HG03575 (cell line): Measurements from ENCODE around the gene ZCCHC9.
"Not testable (repeated sequence)": the region's sequence is repeated elsewhere in the genome, so short reads cannot be mapped to it uniquely, and the experiment has no call there.

Source experiments
- ATAC-seq: cut with Tn5 transposase; IDR thresholded peaks from one replicate; pipeline ENCODE4 v1.9.1; 2021; ENCODE audit not compliant: unreplicated experiment, insufficient number of reproducible peaks, low FRiP score; ENCODE audit errors: extremely low read depth

ZCCHC9 gene

GRCh38 chr5:81302596-81302995, 1.2 kb downstream of the ZCCHC9 start:
- no peak for ATAC-seq

- ATAC-seq = no peak
These were observed 2.2 kb downstream of the ZCCHC9 start for GRCh38 chr5:81303563-81303962.

- ATAC-seq = no peak
These were observed 4.4 kb downstream of the ZCCHC9 start for GRCh38 chr5:81305785-81306184.

GRCh38 chr5:81308836-81309235, 7.4 kb downstream of the ZCCHC9 start:
- no peak for ATAC-seq

GRCh38 chr5:81310402-81311063, 9.1 kb downstream of the ZCCHC9 start:
- no peak for ATAC-seq

- no peak for ATAC-seq
These were observed 11.9 kb downstream of the ZCCHC9 start for GRCh38 chr5:81313278-81313677.

GRCh38 chr5:81313686-81314085, 12.3 kb downstream of the ZCCHC9 start:
- no peak for ATAC-seq

GRCh38 chr5:81314581-81314980, 13.2 kb downstream of the ZCCHC9 start:
- ATAC-seq = no peak

- no peak for ATAC-seq
These were observed 13.9 kb downstream of the ZCCHC9 start for GRCh38 chr5:81315336-81315735.

- ATAC-seq = no peak
These were observed 14.4 kb downstream of the ZCCHC9 start for GRCh38 chr5:81315830-81316229.

GRCh38 chr5:81316571-81316970, 15.2 kb downstream of the ZCCHC9 start:
- ATAC-seq = no peak

GRCh38 chr5:81317536-81317935, 16.1 kb downstream of the ZCCHC9 start:
- ATAC-seq = no peak

- ATAC-seq = no peak
These were observed 25.2 kb downstream of the ZCCHC9 start for GRCh38 chr5:81326554-81326953.

GRCh38 chr5:81334304-81335061, 33.1 kb downstream of the ZCCHC9 start:
- ATAC-seq = no peak

- ATAC-seq = no peak
These were observed 34.6 kb downstream of the ZCCHC9 start for GRCh38 chr5:81335946-81336345.

- ATAC-seq = no peak
These were observed 35.2 kb downstream of the ZCCHC9 start for GRCh38 chr5:81336556-81336955.

GRCh38 chr5:81337803-81338202, 36.4 kb downstream of the ZCCHC9 start:
- ATAC-seq = no peak

GRCh38 chr5:81338213-81338612, 36.8 kb downstream of the ZCCHC9 start:
- ATAC-seq = not testable (repeated sequence)

GRCh38 chr5:81344736-81345135, 43.3 kb downstream of the ZCCHC9 start:
- no peak for ATAC-seq

GRCh38 chr5:81345411-81346003, 44.1 kb downstream of the ZCCHC9 start:
- no peak for ATAC-seq
